ENCODE results near the gene TBC1D7.

The TBC1D7 gene

GRCh38 chr6:13278164-13278563 lies 50.2 kb downstream of the TBC1D7 start:
- no peak overlapping the region for H3K27ac ChIP-seq (ENCODE audit: low read depth, low read length)
- no peaks in the 10 kb centered on the region for H3K9me3 ChIP-seq (ENCODE audit: insufficient read depth, low read depth, low read length)
- H3K36me3 ChIP-seq (ENCODE audit: insufficient read depth, low read length) = no peaks in the 10 kb centered on the region
- H3K27me3 ChIP-seq (ENCODE audit: insufficient read depth, low read length) = no peaks in the 10 kb centered on the region
- no peak overlapping the region for H3K4me3 ChIP-seq (ENCODE audit: low read length)
- H3K9ac ChIP-seq (ENCODE audit: low read depth, low read length) = no peak overlapping the region
- peaks cover 7% of the 10 kb centered on the region; the same call in 1 of the 2 replicates for H3K4me1 ChIP-seq (ENCODE audit: insufficient read depth, low read length)
- 64% methylated on average over 3 of the region's 3 CpGs for WGBS

GRCh38 chr6:13277231-13277630 lies 51.1 kb downstream of the TBC1D7 start:
- Histone ChIP-seq H3K27ac (ENCODE audit: low read depth, low read length) (no peak overlapping the region), H3K4me3 (ENCODE audit: low read length) (no peak overlapping the region), H3K9ac (ENCODE audit: low read depth, low read length) (no peak overlapping the region)

GRCh38 chr6:13275435-13275989 lies 52.8 kb downstream of the TBC1D7 start:
- Histone ChIP-seq H3K27me3 (ENCODE audit: insufficient read depth, low read length) (no peaks in the 10 kb centered on the region), H3K4me3 (ENCODE audit: low read length) (no peak overlapping the region), H3K9me3 (ENCODE audit: insufficient read depth, low read depth, low read length) (no peaks in the 10 kb centered on the region), H3K9ac (ENCODE audit: low read depth, low read length) (no peak overlapping the region), H3K27ac (ENCODE audit: low read depth, low read length) (no peak overlapping the region), H3K36me3 (ENCODE audit: insufficient read depth, low read length) (no peaks in the 10 kb centered on the region), H3K4me1 (ENCODE audit: insufficient read depth, low read length) (peaks cover 9% of the 10 kb centered on the region; the same call in 1 of the 2 replicates)
- 80% methylated on average over 8 of the region's 8 CpGs for WGBS

More at GRCh38 chr6:13277231-13277630, 51.1 kb downstream of the TBC1D7 start:
- Histone ChIP-seq H3K36me3 (ENCODE audit: insufficient read depth, low read length) (no peaks in the 10 kb centered on the region), H3K9me3 (ENCODE audit: insufficient read depth, low read depth, low read length) (no peaks in the 10 kb centered on the region), H3K4me1 (ENCODE audit: insufficient read depth, low read length) (peaks cover 9% of the 10 kb centered on the region; the same call in 1 of the 2 replicates), H3K27me3 (ENCODE audit: insufficient read depth, low read length) (no peaks in the 10 kb centered on the region)
- 95% methylated on average over 2 of the region's 2 CpGs for WGBS

GRCh38 chr6:13274707-13275434 lies 53.5 kb downstream of the TBC1D7 start:
- 76% methylated on average over 5 of the region's 6 CpGs for WGBS
- Histone ChIP-seq H3K27ac (ENCODE audit: low read depth, low read length) (no peak overlapping the region), H3K36me3 (ENCODE audit: insufficient read depth, low read length) (no peaks in the 10 kb centered on the region), H3K4me3 (ENCODE audit: low read length) (no peak overlapping the region), H3K4me1 (ENCODE audit: insufficient read depth, low read length) (peaks cover 9% of the 10 kb centered on the region; the same call in 1 of the 2 replicates), H3K9ac (ENCODE audit: low read depth, low read length) (no peak overlapping the region), H3K27me3 (ENCODE audit: insufficient read depth, low read length) (no peaks in the 10 kb centered on the region), H3K9me3 (ENCODE audit: insufficient read depth, low read depth, low read length) (no peaks in the 10 kb centered on the region)

GRCh38 chr6:13273931-13274706 lies 54.2 kb downstream of the TBC1D7 start:
- Histone ChIP-seq H3K4me3 (ENCODE audit: low read length) (no peak overlapping the region), H3K4me1 (ENCODE audit: insufficient read depth, low read length) (peaks cover 12% of the 10 kb centered on the region), H3K9ac (ENCODE audit: low read depth, low read length) (no peak overlapping the region), H3K36me3 (ENCODE audit: insufficient read depth, low read length) (no peaks in the 10 kb centered on the region), H3K27ac (ENCODE audit: low read depth, low read length) (no peak overlapping the region), H3K27me3 (ENCODE audit: insufficient read depth, low read length) (no peaks in the 10 kb centered on the region), H3K9me3 (ENCODE audit: insufficient read depth, low read depth, low read length) (no peaks in the 10 kb centered on the region)
- WGBS = 91% methylated on average over 21 of the region's 21 CpGs

GRCh38 chr6:13273202-13273930 lies 55.0 kb downstream of the TBC1D7 start:
- Histone ChIP-seq H3K36me3 (ENCODE audit: insufficient read depth, low read length) (no peaks in the 10 kb centered on the region), H3K27me3 (ENCODE audit: insufficient read depth, low read length) (no peaks in the 10 kb centered on the region), H3K27ac (ENCODE audit: low read depth, low read length) (no peak overlapping the region), H3K4me1 (ENCODE audit: insufficient read depth, low read length) (peaks cover 17% of the 10 kb centered on the region), H3K9ac (ENCODE audit: low read depth, low read length) (no peak overlapping the region), H3K4me3 (ENCODE audit: low read length) (no peak overlapping the region), H3K9me3 (ENCODE audit: insufficient read depth, low read depth, low read length) (no peaks in the 10 kb centered on the region)
- 88% methylated on average over 9 of the region's 10 CpGs for WGBS

- no peak overlapping the region for H3K27ac ChIP-seq (ENCODE audit: low read depth, low read length)
- H3K36me3 ChIP-seq (ENCODE audit: insufficient read depth, low read length) = no peaks in the 10 kb centered on the region
- 90% methylated on average over 24 of the region's 24 CpGs for WGBS
- H3K9me3 ChIP-seq (ENCODE audit: insufficient read depth, low read depth, low read length) = no peaks in the 10 kb centered on the region
- H3K4me1 ChIP-seq (ENCODE audit: insufficient read depth, low read length) = peaks cover 17% of the 10 kb centered on the region
- H3K9ac ChIP-seq (ENCODE audit: low read depth, low read length) = no peak overlapping the region
- no peak overlapping the region for H3K4me3 ChIP-seq (ENCODE audit: low read length)
- H3K27me3 ChIP-seq (ENCODE audit: insufficient read depth, low read length) = no peaks in the 10 kb centered on the region
Measured at GRCh38 chr6:13272131-13273046, 55.9 kb downstream of the TBC1D7 start.

- peak overlapping the region; percentile 58 for H3K27ac ChIP-seq (ENCODE audit: low read depth, low read length)
- no peak overlapping the region for H3K9ac ChIP-seq (ENCODE audit: low read depth, low read length)
- WGBS = 52% methylated on average over 8 of the region's 8 CpGs
- no peaks in the 10 kb centered on the region for H3K36me3 ChIP-seq (ENCODE audit: insufficient read depth, low read length)
- H3K4me3 ChIP-seq (ENCODE audit: low read length) = no peak overlapping the region
- no peaks in the 10 kb centered on the region for H3K9me3 ChIP-seq (ENCODE audit: insufficient read depth, low read depth, low read length)
- peaks cover 16% of the 10 kb centered on the region for H3K4me1 ChIP-seq (ENCODE audit: insufficient read depth, low read length)
- no peaks in the 10 kb centered on the region for H3K27me3 ChIP-seq (ENCODE audit: insufficient read depth, low read length)
Measured at GRCh38 chr6:13268913-13269518, 59.3 kb downstream of the TBC1D7 start.

- H3K4me1 ChIP-seq (ENCODE audit: insufficient read depth, low read length) = peaks cover 14% of the 10 kb centered on the region; the same call in 1 of the 2 replicates
- H3K9ac ChIP-seq (ENCODE audit: low read depth, low read length) = no peak overlapping the region
- H3K4me3 ChIP-seq (ENCODE audit: low read length) = no peak overlapping the region
- no peaks in the 10 kb centered on the region for H3K36me3 ChIP-seq (ENCODE audit: insufficient read depth, low read length)
- no peaks in the 10 kb centered on the region for H3K27me3 ChIP-seq (ENCODE audit: insufficient read depth, low read length)
- H3K27ac ChIP-seq (ENCODE audit: low read depth, low read length) = no peak overlapping the region
- 87% methylated on average over 2 of the region's 2 CpGs for WGBS
- H3K9me3 ChIP-seq (ENCODE audit: insufficient read depth, low read depth, low read length) = no peaks in the 10 kb centered on the region
Measured at GRCh38 chr6:13267142-13267651, 61.1 kb downstream of the TBC1D7 start.

GRCh38 chr6:13263669-13264068 lies 64.7 kb downstream of the TBC1D7 start:
- WGBS = 97% methylated on average over 5 of the region's 6 CpGs
- Histone ChIP-seq H3K9ac (ENCODE audit: low read depth, low read length) (no peak overlapping the region), H3K27ac (ENCODE audit: low read depth, low read length) (no peak overlapping the region), H3K27me3 (ENCODE audit: insufficient read depth, low read length) (no peaks in the 10 kb centered on the region), H3K4me1 (ENCODE audit: insufficient read depth, low read length) (peaks cover 6% of the 10 kb centered on the region; the same call in 1 of the 2 replicates), H3K9me3 (ENCODE audit: insufficient read depth, low read depth, low read length) (no peaks in the 10 kb centered on the region), H3K36me3 (ENCODE audit: insufficient read depth, low read length) (no peaks in the 10 kb centered on the region), H3K4me3 (ENCODE audit: low read length) (no peak overlapping the region)
